HCT116 (cell line): Measurements from ENCODE around the gene NCKAP5. TPM values are rescaled to one million over a fixed set of nuclear protein-coding genes. Genes with fewer than 3 reads are reported as not detected.

Source experiments
- ATAC-seq: fragments of 200-7000 bp; cut with Tn5 transposase; 2 replicates; pipeline ENCODE4 v1.9.1; 2020; ENCODE audit warnings: mild to moderate bottlenecking, moderate library complexity
- BruUV-seq: library from RNA; stranded (reverse); fragments of 400-500 nt; replicated peaks from 2 replicates; lab custom pipeline; 2021; lab: Mats Ljungman, UMichigan
- CTCF ChIA-PET: fragments of 300-600 bp; sonication (Branson Sonifier 250); formaldehyde crosslinking; loops from one replicate; lab custom pipeline; 2021; ENCODE audit warnings: antibody characterized with exemption; lab: Charles Lee
- POLR2A ChIA-PET: fragments of 300-600, 350-600 bp; sonication (Branson Sonifier 250); formaldehyde crosslinking; loops from one replicate; lab custom pipeline; 2021; ENCODE audit warnings: antibody characterized with exemption; lab: Charles Lee
- RAD21 ChIA-PET, 2 experiments: fragments of 300-600 bp; sonication (Branson Sonifier 250); formaldehyde crosslinking; loops; one replicate each; lab custom pipeline; 2023; ENCODE audit warnings: low total read pairs in 2 of 2; ENCODE audit not compliant: uncharacterized antibody in 2 of 2, unreplicated experiment in 2 of 2, low non-redundant PET in 1 of 2; lab: Charles Lee
- DNase-seq: peaks from one replicate; pipeline ENCODE4 v3.0.0-alpha.2; 2010; ENCODE audit warnings: low read depth, low spot score
- H2AFZ ChIP-seq: fragments of 200-600 bp; shearing (Covaris generic), sonication (generic); 2 replicates; pipeline ENCODE4 v1.6.1; 2017; ENCODE audit warnings: low read depth, mixed run types, mixed read lengths, antibody characterized with exemption, low read length; ENCODE audit not compliant: poor library complexity, severe bottlenecking
- H3K27ac ChIP-seq: 2 replicates; pipeline ENCODE4 v1.5.1; 2012; ENCODE audit warnings: low read depth, low read length
- H3K27me3 ChIP-seq: fragments of 200-600 bp; sonication (generic); 2 replicates; pipeline ENCODE4 v1.6.1; 2016; ENCODE audit warnings: mixed run types, low read length, mixed read lengths; ENCODE audit not compliant: insufficient read depth
- H3K36me3 ChIP-seq, 2 experiments: fragments of 200-500 bp in 1 of 2; fragments of 200-600 bp in 1 of 2; sonication (Bioruptor generic) in 1 of 2; sonication (generic) in 1 of 2; 2 replicates each; pipeline versions ENCODE4 v1.5.1 to v1.6.1; 2014 to 2016; ENCODE audit warnings: low read length in 2 of 2, inconsistent platforms in 1 of 2, mixed read lengths in 1 of 2, mixed run types in 1 of 2; ENCODE audit not compliant: insufficient read depth in 2 of 2, control insufficient read depth in 1 of 2
- H3K4me1 ChIP-seq, 2 experiments: fragments of 200-600 bp in 1 of 2; sonication (generic) in 1 of 2; 2 replicates each; pipeline versions ENCODE4 v1.5.1 to v1.6.1; 2012 to 2017; ENCODE audit warnings: low read length in 2 of 2, inconsistent platforms in 1 of 2, mild to moderate bottlenecking in 1 of 2, mixed read lengths in 1 of 2, mixed run types in 1 of 2, moderate library complexity in 1 of 2; ENCODE audit not compliant: insufficient read depth in 2 of 2, control insufficient read depth in 1 of 2
- H3K4me2 ChIP-seq: fragments of 200-600 bp; sonication (generic); 2 replicates; pipeline ENCODE4 v1.6.1; 2017; ENCODE audit warnings: mixed run types, low read length, mixed read lengths
- H3K4me3 ChIP-seq, 2 experiments: fragments of 200-600 bp in 1 of 2; sonication (generic) in 1 of 2; replicated peaks in 1 of 2; 2 replicates each; pipeline ENCODE4 v1.5.1; 2011 to 2016; ENCODE audit warnings: low read length in 2 of 2, control low read depth in 1 of 2, low read depth in 1 of 2, mild to moderate bottlenecking in 1 of 2, mixed read lengths in 1 of 2, mixed run types in 1 of 2
- H3K79me2 ChIP-seq: fragments of 200-600 bp; sonication (generic); 2 replicates; pipeline ENCODE4 v1.6.1; 2017; ENCODE audit warnings: mild to moderate bottlenecking, mixed run types, low read length, moderate library complexity, mixed read lengths; ENCODE audit not compliant: insufficient read depth
- H3K9ac ChIP-seq: fragments of 200-600 bp; sonication (generic); 2 replicates; pipeline ENCODE4 v1.6.1; 2016; ENCODE audit warnings: low read length, mixed read lengths
- H3K9me2 ChIP-seq: fragments of 200-600 bp; sonication (generic), shearing (Covaris generic); 2 replicates; pipeline ENCODE4 v1.6.1; 2017; ENCODE audit warnings: mixed run types, mild to moderate bottlenecking, moderate library complexity; ENCODE audit not compliant: insufficient read depth
- H3K9me3 ChIP-seq, 2 experiments: fragments of 200-500 bp in 1 of 2; fragments of 200-600 bp in 1 of 2; sonication (Bioruptor generic) in 1 of 2; sonication (generic) in 1 of 2; 2 replicates each; pipeline ENCODE4 v1.6.1; 2014 to 2017; ENCODE audit warnings: low read length in 2 of 2, mixed read lengths in 2 of 2, inconsistent platforms in 1 of 2, low read depth in 1 of 2, mild to moderate bottlenecking in 1 of 2, mixed run types in 1 of 2, moderate library complexity in 1 of 2; ENCODE audit not compliant: control insufficient read depth in 1 of 2, insufficient read depth in 1 of 2
- H4K20me1 ChIP-seq: fragments of 200-600 bp; sonication (generic), shearing (Covaris generic); 2 replicates; pipeline ENCODE4 v1.6.1; 2017; ENCODE audit warnings: mixed run types, mild to moderate bottlenecking, moderate library complexity; ENCODE audit not compliant: insufficient read depth
- ATF3 ChIP-seq: IDR thresholded peaks from 2 replicates; pipeline ENCODE4 v1.6.1; 2012
- CTCF ChIP-seq, 3 experiments: fragments of 200-600 bp in 1 of 3; sonication (generic) in 1 of 3; IDR thresholded peaks in 2 of 3; conservative IDR thresholded peaks in 1 of 3; 2 replicates each; pipeline ENCODE4 v1.5.1; 2012 to 2017; ENCODE audit warnings: low read depth in 2 of 3, low read length in 2 of 3, antibody characterized with exemption in 1 of 3, borderline replicate concordance in 1 of 3, control low read depth in 1 of 3, mild to moderate bottlenecking in 1 of 3, mixed read lengths in 1 of 3, mixed run types in 1 of 3, moderate library complexity in 1 of 3; ENCODE audit not compliant: insufficient read depth in 1 of 3
- ELF1 ChIP-seq: IDR thresholded peaks from 2 replicates; pipeline ENCODE4 v1.6.1; 2012; ENCODE audit warnings: low read depth, borderline replicate concordance
- EZH2 ChIP-seq: fragments of 200-600 bp; sonication (generic); IDR thresholded peaks from 2 replicates; pipeline ENCODE4 v1.6.1; 2017; ENCODE audit warnings: antibody characterized with exemption, mixed run types
- JUND ChIP-seq: IDR thresholded peaks from 2 replicates; pipeline ENCODE4 v1.6.1; 2012
- POLR2A ChIP-seq: IDR thresholded peaks from 2 replicates; pipeline ENCODE4 v1.7.0; 2011; ENCODE audit warnings: borderline replicate concordance; ENCODE audit not compliant: insufficient read depth, insufficient read length; ENCODE audit errors: extremely low read depth
- POLR2AphosphoS5 ChIP-seq: IDR thresholded peaks from 2 replicates; pipeline ENCODE4 v1.6.1; 2011; ENCODE audit warnings: mild to moderate bottlenecking, low read depth, low read length, moderate library complexity
- ZBTB33 ChIP-seq: IDR thresholded peaks from 2 replicates; pipeline ENCODE4 v1.6.1; 2011; ENCODE audit warnings: mild to moderate bottlenecking, low read length, moderate library complexity; ENCODE audit not compliant: insufficient replicate concordance; ENCODE audit errors: extremely low read depth
- ZFX ChIP-seq: fragments of 450-650 bp; IDR thresholded peaks from 2 replicates; pipeline ENCODE4 v1.6.1; 2017
- ZNF274 ChIP-seq: fragments of 200-500 bp; sonication (Bioruptor generic); IDR thresholded peaks from 2 replicates; pipeline ENCODE4 v1.6.1; 2014; ENCODE audit warnings: mild to moderate bottlenecking, low read depth, low read length, inconsistent platforms
- intact Hi-C: fragments of 100-400 bp; cut with micrococcal nuclease; formaldehyde crosslinking; loops from 2 replicates; pipeline ENCODE4 v1.10.0; 2022
- total RNA-seq: library from RNA; stranded (reverse); gene quantifications from one replicate; pipeline ENCODE4 v1.2.1, GENCODE V29; 2021; ENCODE audit not compliant: unreplicated experiment

The NCKAP5 gene
- total RNA-seq, 1 experiment from 2014 or later = 0.30 TPM

GRCh38 chr2:133292259-133292658 is 276.0 kb downstream of the NCKAP5 start:
- Histone ChIP-seq H3K4me1 (no peaks in the 10 kb centered on the region), H3K27ac (no peak overlapping the region), H4K20me1 (no peaks in the 10 kb centered on the region), H3K9me3 (no peaks in the 10 kb centered on the region), H3K79me2 (no peaks in the 10 kb centered on the region), H3K9ac (no peak overlapping the region), H2AFZ (no peak overlapping the region), H3K4me3 (no peak overlapping the region), H3K4me2 (no peak overlapping the region), H3K36me3 (no peaks in the 10 kb centered on the region), H3K9me2 (no peaks in the 10 kb centered on the region), H3K27me3 (no peaks in the 10 kb centered on the region)
- no TSS peak for BruUV-seq
- CTCF ChIA-PET = no interaction called here
- intact Hi-C loops = no loop called here
- RAD21 ChIA-PET = no interaction called here
- no peak for DNase-seq
- TF ChIP-seq ELF1 (no peak), ATF3 (no peak), ZNF274 (no peak), POLR2AphosphoS5 (no peak), ZFX (no peak), POLR2A (no peak), ZBTB33 (no peak), EZH2 (no peak), JUND (no peak), CTCF (IDR thresholded peaks at IDR 0.05 in 2 of 3, conservative IDR thresholded peaks at IDR 0.05 in 1 of 3; ENCODE audit: borderline replicate concordance in 1 of 3, insufficient read depth in 1 of 3, low read depth in 2 of 3, low read length in 2 of 3) (no peak)
- POLR2A ChIA-PET = no interaction called here
- ATAC-seq = no peak
